AG10803 (cell line): Measurements from ENCODE around the gene CREBRF.

Experiments
- DNase-seq: peaks from one replicate; pipeline ENCODE4 v3.0.0; 2010; ENCODE audit warnings: low read depth
- H3K4me3 ChIP-seq: 2 replicates; pipeline ENCODE4 v1.5.1; 2011; ENCODE audit warnings: mild to moderate bottlenecking, low read length, control low read depth
- TF ChIP-seq, protein P1 (sequence below): conservative IDR thresholded peaks from 2 replicates; pipeline ENCODE4 v1.5.1; 2011; ENCODE audit warnings: mild to moderate bottlenecking, low read length, control low read depth, inconsistent platforms

The CREBRF gene

DNA sequence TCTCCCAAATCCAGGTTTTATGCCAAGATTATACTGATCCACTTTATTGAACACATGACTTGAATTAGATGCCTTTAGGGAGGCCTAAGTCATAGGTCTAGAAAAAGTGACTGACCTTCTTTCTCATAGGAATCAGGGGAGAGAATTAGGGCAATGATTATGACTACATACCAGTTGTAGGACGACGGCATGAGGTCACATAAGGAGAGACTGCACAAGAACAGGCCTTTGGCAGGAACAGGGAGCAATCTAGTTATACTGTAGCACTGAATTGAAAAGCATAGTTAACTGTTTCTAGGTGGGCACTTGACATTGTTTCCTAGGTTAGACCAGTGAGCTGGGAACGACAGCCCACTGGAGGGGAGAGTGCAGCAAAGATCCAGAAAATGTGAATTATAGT lies 22.7 kb downstream of the CREBRF start:
- no peak overlapping the region for H3K4me3 ChIP-seq
- TF ChIP-seq, protein P1, sequence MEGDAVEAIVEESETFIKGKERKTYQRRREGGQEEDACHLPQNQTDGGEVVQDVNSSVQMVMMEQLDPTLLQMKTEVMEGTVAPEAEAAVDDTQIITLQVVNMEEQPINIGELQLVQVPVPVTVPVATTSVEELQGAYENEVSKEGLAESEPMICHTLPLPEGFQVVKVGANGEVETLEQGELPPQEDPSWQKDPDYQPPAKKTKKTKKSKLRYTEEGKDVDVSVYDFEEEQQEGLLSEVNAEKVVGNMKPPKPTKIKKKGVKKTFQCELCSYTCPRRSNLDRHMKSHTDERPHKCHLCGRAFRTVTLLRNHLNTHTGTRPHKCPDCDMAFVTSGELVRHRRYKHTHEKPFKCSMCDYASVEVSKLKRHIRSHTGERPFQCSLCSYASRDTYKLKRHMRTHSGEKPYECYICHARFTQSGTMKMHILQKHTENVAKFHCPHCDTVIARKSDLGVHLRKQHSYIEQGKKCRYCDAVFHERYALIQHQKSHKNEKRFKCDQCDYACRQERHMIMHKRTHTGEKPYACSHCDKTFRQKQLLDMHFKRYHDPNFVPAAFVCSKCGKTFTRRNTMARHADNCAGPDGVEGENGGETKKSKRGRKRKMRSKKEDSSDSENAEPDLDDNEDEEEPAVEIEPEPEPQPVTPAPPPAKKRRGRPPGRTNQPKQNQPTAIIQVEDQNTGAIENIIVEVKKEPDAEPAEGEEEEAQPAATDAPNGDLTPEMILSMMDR, result no peak
- no peak for DNase-seq

DNA sequence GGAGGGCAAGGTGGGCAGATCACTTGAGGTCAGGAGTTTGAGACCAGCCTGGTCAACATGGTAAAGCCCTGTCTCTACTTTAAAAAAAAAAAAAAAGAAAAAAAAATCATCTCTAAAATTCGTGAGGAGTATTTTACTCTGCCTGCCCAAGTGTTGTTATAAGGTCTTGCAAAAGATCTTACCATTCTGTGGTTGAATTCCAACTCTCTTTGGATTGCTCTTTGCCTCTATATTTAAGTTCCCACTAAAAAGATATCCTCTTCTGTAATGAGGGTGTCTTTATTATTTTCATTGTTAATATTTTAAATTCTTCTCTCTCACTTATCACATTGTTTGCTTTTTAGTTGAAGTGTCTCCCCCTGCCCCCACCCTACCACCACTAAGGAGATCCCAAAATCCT lies 33.4 kb downstream of the CREBRF start:
- TF ChIP-seq, protein P1, result no peak
- H3K4me3 ChIP-seq, result no peak overlapping the region
- DNase-seq, result no peak

DNA sequence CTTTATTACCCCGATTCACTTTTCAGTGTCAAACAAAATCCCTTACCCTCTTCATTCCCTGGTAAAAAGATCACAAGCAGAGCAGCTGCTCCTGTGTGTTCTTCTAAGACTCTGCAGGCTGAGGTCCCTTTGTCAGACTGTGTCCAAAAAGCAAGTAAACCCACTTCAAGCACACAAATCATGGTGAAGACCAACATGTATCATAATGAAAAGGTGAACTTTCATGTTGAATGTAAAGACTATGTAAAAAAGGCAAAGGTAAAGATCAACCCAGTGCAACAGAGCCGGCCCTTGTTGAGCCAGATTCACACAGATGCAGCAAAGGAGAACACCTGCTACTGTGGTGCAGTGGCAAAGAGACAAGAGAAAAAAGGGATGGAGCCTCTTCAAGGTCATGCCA lies 34.5 kb downstream of the CREBRF start:
- no peak for DNase-seq
- TF ChIP-seq, protein P1, result no peak

DNA sequence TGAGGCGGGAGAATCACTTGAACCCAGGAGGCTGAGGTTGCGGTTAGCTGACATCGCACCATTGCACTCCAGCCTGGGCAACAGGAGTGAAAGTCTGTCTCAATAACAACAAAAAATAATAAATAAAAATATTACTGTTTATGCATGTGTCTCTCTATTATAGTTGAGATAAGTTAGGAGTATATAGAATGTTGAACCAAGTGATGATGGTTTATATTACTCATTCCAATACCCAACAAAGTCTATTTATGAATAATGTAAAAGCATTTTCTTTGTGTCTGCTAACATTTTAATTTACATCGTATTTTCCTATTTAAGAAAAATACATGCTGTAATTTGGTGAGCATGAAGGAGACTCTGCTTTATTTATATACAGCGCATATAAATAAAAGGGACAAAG lies 35.8 kb downstream of the CREBRF start:
- TF ChIP-seq, protein P1, result no peak
- DNase-seq, result no peak
- no peak overlapping the region for H3K4me3 ChIP-seq

More for the DNA sequence above, 34.5 kb downstream of the CREBRF start:
- no peak overlapping the region for H3K4me3 ChIP-seq

DNA sequence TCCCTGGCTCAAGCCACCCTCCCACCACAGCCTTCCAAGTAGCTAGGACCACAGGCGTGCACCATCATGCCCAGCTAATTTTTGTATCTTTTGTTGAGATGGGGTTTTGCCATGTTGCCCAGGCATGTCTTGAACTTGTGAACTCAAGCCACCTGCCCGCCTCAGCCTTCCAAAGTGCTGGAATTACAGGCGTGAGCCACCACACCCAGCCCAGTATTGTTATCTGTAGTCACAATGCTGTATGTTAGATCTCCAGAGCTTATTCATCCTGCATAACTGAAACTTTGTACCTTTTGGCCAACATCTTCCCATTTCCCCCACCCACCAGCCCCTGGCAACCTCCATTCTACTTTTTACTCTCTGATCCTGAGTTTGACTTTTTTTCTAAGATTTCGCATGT lies 37.5 kb downstream of the CREBRF start:
- H3K4me3 ChIP-seq, result no peak overlapping the region
- TF ChIP-seq, protein P1, result no peak
- DNase-seq, result no peak

DNA sequence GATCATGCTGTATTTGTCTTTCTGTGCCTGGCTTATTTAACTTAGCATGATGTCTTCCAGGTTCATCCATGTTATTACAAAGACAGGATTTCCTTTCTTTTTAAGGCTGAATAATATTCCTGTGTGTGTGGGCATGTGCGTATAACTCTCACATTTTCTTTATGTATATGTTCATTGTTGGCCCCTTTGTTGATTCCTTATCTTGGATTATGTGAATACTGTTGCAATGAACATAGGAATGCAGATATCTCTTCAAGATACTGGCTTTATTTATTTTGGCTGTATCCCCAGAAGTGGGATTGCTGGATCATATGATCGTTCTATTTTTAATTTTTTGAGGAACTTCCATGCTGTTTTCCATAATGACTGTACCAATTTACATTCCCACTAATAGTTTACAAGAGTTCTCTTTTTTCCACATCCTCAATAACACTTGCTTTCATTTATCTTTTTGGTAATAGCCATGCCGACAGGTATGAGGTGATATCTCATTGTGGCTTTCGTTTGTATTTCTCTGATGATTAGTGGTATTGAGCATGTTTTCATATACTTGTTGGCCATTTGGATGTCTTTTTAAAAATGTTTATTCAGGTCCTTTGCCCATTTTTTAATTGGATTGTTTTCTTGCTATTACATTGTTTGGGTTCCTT lies 38.0 kb downstream of the CREBRF start:
- no peak overlapping the region for H3K4me3 ChIP-seq
- TF ChIP-seq, protein P1, result no peak
- peak; percentile 18 for DNase-seq

DNA sequence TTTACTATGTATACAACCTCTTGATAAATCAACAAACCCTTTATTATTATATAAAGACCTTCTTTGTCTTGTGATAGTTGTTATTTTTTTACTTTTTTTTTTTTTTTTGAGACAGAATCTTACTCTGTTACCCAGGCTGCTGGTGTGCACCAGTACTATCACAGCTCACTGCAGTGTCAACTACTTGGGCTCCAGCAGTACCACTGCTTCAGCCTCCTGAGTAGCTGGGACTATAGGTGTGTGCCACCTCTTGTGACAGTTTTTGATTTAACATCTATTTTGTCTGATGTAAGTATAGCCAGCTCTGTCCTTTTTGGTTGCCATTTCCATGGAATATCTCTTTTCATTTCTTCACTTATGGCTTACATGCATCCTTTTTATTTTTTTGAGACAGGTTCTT lies 42.6 kb downstream of the CREBRF start:
- TF ChIP-seq, protein P1, result no peak
- no peak overlapping the region for H3K4me3 ChIP-seq
- no peak for DNase-seq
